ENCODE data around the gene PUM1. TPM values are rescaled to one million over a fixed set of nuclear protein-coding genes. Genes with fewer than 3 reads are reported as not detected.
"Not testable (repeated sequence)": the region's sequence is repeated elsewhere in the genome, so short reads cannot be mapped to it uniquely, and the experiment has no call there.

Gene PUM1
- total RNA-seq, 2 donors from 2014 or later: 70.4 to 97.9 TPM

DNA sequence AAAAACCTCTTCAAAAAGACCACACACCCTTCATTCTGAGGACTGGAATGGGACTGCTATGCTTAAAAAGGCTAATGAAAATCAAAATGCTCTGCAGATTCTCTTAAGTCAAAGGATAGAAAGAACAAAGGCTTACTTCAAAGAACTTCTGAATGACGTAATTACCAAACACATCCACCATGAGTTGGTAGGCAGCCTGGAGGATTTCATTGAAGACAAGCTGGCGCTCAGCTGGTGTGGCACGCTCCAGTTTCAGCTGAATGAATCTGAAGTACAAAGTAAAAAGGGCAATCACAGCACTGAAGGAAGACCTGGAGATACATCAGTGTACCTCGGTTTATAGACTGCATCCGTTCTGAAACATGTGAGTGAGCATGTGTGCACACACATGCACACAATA lies 113.4 kb downstream of the PUM1 start:
- no peak for ATAC-seq (ENCODE audit: insufficient number of reproducible peaks, low FRiP score, low read depth)
- Histone ChIP-seq H3K4me1 (ENCODE audit: control insufficient read depth in 1 of 2, low read depth in 2 of 2) (peaks cover 0 to 7% of the 10 kb centered on the region in 2 donors), H3K36me3 (peaks cover 46% of the 10 kb centered on the region), H3K4me3 (no peak overlapping the region), H3K27ac (no peak overlapping the region), H3K9me3 (no peaks in the 10 kb centered on the region), H3K27me3 (replicated peaks; ENCODE audit: insufficient read depth) (no peaks in the 10 kb centered on the region)
- TF ChIP-seq, protein P1, sequence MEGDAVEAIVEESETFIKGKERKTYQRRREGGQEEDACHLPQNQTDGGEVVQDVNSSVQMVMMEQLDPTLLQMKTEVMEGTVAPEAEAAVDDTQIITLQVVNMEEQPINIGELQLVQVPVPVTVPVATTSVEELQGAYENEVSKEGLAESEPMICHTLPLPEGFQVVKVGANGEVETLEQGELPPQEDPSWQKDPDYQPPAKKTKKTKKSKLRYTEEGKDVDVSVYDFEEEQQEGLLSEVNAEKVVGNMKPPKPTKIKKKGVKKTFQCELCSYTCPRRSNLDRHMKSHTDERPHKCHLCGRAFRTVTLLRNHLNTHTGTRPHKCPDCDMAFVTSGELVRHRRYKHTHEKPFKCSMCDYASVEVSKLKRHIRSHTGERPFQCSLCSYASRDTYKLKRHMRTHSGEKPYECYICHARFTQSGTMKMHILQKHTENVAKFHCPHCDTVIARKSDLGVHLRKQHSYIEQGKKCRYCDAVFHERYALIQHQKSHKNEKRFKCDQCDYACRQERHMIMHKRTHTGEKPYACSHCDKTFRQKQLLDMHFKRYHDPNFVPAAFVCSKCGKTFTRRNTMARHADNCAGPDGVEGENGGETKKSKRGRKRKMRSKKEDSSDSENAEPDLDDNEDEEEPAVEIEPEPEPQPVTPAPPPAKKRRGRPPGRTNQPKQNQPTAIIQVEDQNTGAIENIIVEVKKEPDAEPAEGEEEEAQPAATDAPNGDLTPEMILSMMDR (IDR thresholded peaks at IDR 0.05): no peak
- no peak for DNase-seq (ENCODE audit: low spot score)

DNA sequence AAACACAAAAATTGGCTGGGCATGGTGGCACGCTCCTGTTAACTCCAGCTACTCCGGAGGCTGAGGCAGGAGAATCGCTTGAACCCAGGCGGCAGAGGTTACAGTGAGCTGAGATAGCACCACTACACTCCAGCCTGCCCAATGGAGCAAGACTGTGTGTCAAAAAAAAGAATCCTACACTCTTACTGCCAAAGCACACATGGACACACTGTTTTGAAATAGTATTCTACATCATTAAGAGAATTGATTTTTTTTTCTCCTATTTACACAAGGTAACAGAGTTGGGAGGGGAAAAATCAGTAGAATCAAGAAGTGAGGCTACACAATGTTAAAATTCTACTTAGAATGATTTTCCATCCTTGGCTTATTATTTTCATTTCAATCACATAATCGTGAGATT lies 114.8 kb downstream of the PUM1 start:
- no peak for ATAC-seq (ENCODE audit: insufficient number of reproducible peaks, low FRiP score, low read depth)
- H3K27ac ChIP-seq: no peak overlapping the region
- H3K36me3 ChIP-seq: peaks cover 49% of the 10 kb centered on the region

DNA sequence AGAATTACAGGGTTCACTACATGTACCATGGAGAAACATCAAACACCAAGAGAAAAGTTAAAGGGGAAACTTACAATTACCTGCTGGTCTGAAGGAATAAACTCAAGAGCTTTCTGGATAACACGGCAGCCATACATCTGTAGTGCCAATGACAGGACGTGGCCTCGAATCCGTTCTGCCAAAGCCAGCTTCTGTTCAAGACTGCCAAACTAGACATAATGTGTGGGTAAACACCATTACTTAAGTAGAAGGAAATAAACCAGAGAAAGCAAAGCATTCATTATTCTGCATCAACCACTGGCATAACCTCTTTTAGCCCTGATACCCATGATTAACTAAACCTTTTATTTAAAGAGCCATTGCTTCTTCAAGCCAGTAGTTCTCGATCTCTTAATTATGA lies 115.5 kb downstream of the PUM1 start:
- Histone ChIP-seq H3K9me3 (no peaks in the 10 kb centered on the region), H3K27me3 (replicated peaks; ENCODE audit: insufficient read depth) (no peaks in the 10 kb centered on the region), H3K4me1 (ENCODE audit: control insufficient read depth in 1 of 2, low read depth in 2 of 2) (no peaks in the 10 kb centered on the region), H3K36me3 (peaks cover 53% of the 10 kb centered on the region), H3K4me3 (no peak overlapping the region), H3K27ac (no peak overlapping the region)
- DNase-seq (ENCODE audit: low spot score) (no peak), ATAC-seq (ENCODE audit: insufficient number of reproducible peaks, low FRiP score, low read depth) (no peak)
- TF ChIP-seq, protein P1 (IDR thresholded peaks at IDR 0.05): no peak

More for the DNA sequence above, 114.8 kb downstream of the PUM1 start:
- TF ChIP-seq, protein P1 (IDR thresholded peaks at IDR 0.05): no peak
- no peaks in the 10 kb centered on the region for H3K9me3 ChIP-seq
- no peaks in the 10 kb centered on the region for H3K27me3 ChIP-seq (replicated peaks; ENCODE audit: insufficient read depth)
- H3K4me3 ChIP-seq: no peak overlapping the region
- peaks cover 0 to 2% of the 10 kb centered on the region in 2 donors for H3K4me1 ChIP-seq (ENCODE audit: control insufficient read depth in 1 of 2, low read depth in 2 of 2)
- no peak for DNase-seq (ENCODE audit: low spot score)

DNA sequence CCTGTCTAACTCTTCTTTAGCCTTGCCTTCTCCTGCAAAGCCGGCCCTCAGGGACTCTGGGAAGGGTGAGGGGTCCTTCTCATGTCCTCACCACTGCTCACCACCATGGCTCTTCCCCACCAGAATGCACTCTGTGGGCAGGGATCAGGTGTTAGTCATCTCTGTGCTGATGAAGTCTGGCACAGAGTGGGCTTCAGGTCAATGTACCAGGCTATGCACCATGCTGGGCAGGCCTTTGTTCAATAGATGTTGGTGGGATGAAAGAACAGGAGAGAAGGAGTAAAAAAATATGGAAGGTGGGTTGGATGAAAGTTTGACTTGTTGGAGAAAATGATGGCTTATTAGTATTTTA lies 116.1 kb downstream of the PUM1 start:
- not testable (repeated sequence) for DNase-seq (ENCODE audit: low spot score); H3K27ac ChIP-seq; H3K4me1 ChIP-seq (ENCODE audit: control insufficient read depth in 1 of 2, low read depth in 2 of 2); ATAC-seq (ENCODE audit: insufficient number of reproducible peaks, low FRiP score, low read depth); H3K9me3 ChIP-seq; H3K4me3 ChIP-seq; H3K27me3 ChIP-seq (replicated peaks; ENCODE audit: insufficient read depth)
- peaks cover 56% of the 10 kb centered on the region for H3K36me3 ChIP-seq

DNA sequence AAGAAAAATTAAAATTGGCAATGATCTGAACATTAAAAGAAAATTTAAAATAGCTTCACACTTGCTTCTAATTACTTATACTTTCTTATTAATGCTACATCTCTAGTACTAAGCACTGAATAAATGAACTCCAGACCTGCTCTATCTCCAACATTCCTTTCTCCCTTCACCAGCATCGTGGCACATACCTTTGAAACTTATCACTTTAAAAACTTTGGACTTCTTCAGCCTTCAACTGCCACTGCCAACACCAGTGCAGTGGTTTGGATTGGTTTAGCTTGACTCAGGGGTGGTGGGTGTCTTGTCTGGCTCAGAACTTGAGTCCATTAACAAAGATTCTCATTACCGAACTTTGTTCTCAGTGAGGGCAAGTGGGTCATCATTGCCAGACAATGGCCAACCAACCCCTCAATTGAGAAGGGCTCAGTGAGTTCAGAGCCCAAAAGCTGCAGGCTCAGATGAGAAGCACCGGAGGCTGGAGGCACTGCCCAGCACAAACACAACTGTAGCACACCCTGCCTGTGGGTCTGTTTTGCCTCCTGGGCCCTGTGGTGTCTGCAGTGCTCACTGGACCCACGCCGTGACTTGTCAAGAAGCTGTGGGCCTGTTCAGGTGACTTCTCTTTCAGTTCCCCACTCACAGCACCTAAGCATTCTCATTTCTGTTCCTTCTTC lies 116.6 kb downstream of the PUM1 start:
- DNase-seq (ENCODE audit: low spot score); H3K27ac ChIP-seq; H3K4me1 ChIP-seq (ENCODE audit: control insufficient read depth in 1 of 2, low read depth in 2 of 2); H3K4me3 ChIP-seq; H3K27me3 ChIP-seq (replicated peaks; ENCODE audit: insufficient read depth); H3K9me3 ChIP-seq; ATAC-seq (ENCODE audit: insufficient number of reproducible peaks, low FRiP score, low read depth): not testable (repeated sequence)
- H3K36me3 ChIP-seq: peaks cover 53% of the 10 kb centered on the region

DNA sequence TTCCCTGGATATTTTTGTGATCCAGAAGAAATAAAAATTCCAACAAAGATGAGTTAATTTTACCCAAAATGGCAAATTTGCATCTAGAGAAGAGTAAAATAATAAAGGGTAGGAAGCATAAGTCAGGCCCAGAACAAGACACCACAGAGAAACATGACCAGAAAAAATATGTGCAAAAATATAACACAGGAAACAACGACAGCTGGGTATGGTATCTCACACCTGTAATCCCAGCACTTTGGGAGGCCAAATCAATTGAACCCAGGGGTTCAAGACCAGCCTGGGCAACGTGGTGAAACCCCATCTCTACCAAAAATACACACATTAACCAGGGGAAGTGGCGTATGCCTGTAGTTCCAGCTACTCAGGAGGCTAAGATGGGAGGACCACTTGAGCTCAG lies 117.2 kb downstream of the PUM1 start:
- no peak for ATAC-seq (ENCODE audit: insufficient number of reproducible peaks, low FRiP score, low read depth)
- peaks cover 46% of the 10 kb centered on the region for H3K36me3 ChIP-seq
- H3K4me1 ChIP-seq (ENCODE audit: control insufficient read depth in 1 of 2, low read depth in 2 of 2): no peaks in the 10 kb centered on the region
- DNase-seq (ENCODE audit: low spot score): no peak
- H3K4me3 ChIP-seq: no peak overlapping the region
- no peaks in the 10 kb centered on the region for H3K27me3 ChIP-seq (replicated peaks; ENCODE audit: insufficient read depth)
- no peaks in the 10 kb centered on the region for H3K9me3 ChIP-seq
- H3K27ac ChIP-seq: no peak overlapping the region
- TF ChIP-seq, protein P1 (IDR thresholded peaks at IDR 0.05): no peak
